Stimulated activated effector memory CD8-positive, alpha-beta T cell treated with anti-CD3 and anti-CD28 coated beads, Interleukin-12 subunit alpha, Interleukin-12 subunit beta, amount 100 ng/mL, for 72 hours (primary cell): ENCODE data around the gene PCIF1.

ENCODE experiments used
- ATAC-seq: fragments of 150-1000 bp; cut with Tn5 transposase; 2 replicates; pipeline ENCODE4 v1.10.0; 2021
- DNase-seq, 2 donors: peaks; one replicate each; pipeline ENCODE4 v3.0.0; 2021 to 2022; ENCODE audit warnings: low spot score in 2 of 2
- H3K27ac Mint-ChIP-seq: one replicate; pipeline ENCODE4 v1.8.0; 2022; ENCODE audit warnings: mild to moderate bottlenecking, mixed read lengths
- H3K36me3 Mint-ChIP-seq: one replicate; pipeline ENCODE4 v1.8.0; 2022; ENCODE audit warnings: mild to moderate bottlenecking, mixed read lengths
- H3K4me1 Mint-ChIP-seq: one replicate; pipeline ENCODE4 v1.8.0; 2022; ENCODE audit warnings: mixed read lengths
- H3K4me3 Mint-ChIP-seq: one replicate; pipeline ENCODE4 v1.8.0; 2022; ENCODE audit warnings: mild to moderate bottlenecking, mixed read lengths
- H3K9me3 Mint-ChIP-seq: one replicate; pipeline ENCODE4 v1.8.0; 2022; ENCODE audit warnings: mixed read lengths

The PCIF1 gene

DNA sequence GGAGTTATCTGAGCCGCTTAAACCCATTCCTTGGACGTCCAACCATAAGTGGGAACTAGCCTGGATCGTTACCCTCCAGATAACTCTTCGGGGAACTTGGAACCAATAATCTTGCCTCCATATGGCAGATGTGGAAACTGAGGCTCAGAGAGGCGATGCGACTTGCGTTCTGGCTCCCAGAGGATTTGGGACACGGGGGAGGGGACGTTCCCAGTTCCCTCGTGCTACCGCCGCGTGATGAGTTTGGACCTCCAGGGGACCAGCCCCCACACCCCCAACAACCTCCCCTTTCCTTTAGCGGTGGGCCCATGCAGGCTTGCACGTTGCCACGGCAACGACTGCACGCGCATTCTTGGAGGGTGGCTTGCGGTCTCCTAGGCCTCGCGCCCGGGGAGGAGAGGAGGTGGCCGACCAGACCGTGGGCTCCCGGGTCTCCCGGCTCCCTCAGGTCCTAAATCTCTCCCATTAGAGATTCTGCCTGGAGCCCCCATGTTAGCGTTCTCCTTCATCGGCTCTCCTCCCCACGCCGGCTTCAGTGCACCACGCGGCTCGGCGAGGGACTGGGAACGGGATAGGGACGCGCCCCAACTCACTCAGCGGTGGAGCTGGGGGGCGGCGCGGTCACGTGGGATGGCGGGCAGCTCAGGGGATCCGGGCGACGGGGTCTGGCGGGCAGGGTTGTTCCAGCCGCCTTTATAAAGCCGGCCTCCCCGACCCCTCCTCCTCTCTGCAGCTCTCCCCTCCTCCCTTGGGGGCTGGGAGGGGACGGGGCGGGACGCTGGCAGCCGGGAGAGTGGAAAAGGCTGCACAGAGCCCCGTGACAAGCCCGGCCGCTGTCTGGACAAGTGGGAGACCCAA is 22.8 kb upstream of the PCIF1 start, which contains the start of gene PLTP:
Gene PLTP, minus strand, starts transcription at position 670 of the 858 bp plus-strand sequence. CDS start 703 bp downstream, outside the sequence.
- peak within 1 kb of the TSS; percentile 62 for H3K4me3 Mint-ChIP-seq
- no peak for DNase-seq
- peaks cover 17% of the 10 kb centered on the region for H3K4me1 Mint-ChIP-seq
- ATAC-seq, result no peak
- peak within 1 kb of the TSS; percentile 80 for H3K27ac Mint-ChIP-seq
- H3K9me3 Mint-ChIP-seq, result peaks cover 3% of the 10 kb centered on the region
- no peaks in the 10 kb centered on the region for H3K36me3 Mint-ChIP-seq

DNA sequence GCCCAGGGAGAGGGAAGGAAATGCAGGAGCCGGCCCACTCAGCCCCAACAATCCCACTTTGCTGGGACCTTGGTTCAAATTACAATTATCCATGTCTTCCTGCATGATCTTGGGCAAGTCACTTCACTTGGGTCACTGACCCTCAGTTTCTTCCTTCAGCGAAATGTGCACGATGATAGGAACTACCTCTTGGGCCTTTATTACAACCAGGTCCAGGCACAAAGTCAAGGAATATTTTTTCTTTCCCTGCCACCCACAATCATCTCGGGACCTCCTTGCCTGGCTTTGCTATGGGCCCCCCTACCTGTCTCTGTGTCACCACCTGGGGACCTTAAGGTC is 22.2 kb upstream of the PCIF1 start:
- no peak for DNase-seq
- no peak for ATAC-seq
- Mint-ChIP-seq H3K4me3 (peak overlapping the region; percentile 62), H3K36me3 (no peaks in the 10 kb centered on the region), H3K9me3 (peaks cover 3% of the 10 kb centered on the region), H3K4me1 (peaks cover 17% of the 10 kb centered on the region), H3K27ac (no peak overlapping the region)

DNA sequence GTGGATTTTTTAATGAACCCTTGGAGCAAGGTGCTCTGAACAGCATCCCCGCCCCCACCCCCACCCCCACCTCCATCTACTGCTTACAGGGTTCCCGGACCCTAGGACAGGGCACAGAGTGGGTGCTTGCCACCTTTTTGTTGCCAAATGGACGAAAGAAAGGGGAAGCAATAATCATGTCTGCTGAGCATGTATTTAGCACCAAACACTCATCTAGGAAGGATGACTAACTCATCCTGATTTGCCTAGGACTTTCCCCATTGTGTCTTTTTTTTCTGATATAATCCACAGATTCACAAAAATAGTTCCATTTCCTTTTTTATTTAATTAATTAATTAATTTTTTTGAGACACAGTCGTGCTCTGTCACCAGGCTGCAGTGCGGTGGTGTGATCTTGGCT is 21.4 kb upstream of the PCIF1 start:
- peaks cover 17% of the 10 kb centered on the region for H3K4me1 Mint-ChIP-seq

DNA sequence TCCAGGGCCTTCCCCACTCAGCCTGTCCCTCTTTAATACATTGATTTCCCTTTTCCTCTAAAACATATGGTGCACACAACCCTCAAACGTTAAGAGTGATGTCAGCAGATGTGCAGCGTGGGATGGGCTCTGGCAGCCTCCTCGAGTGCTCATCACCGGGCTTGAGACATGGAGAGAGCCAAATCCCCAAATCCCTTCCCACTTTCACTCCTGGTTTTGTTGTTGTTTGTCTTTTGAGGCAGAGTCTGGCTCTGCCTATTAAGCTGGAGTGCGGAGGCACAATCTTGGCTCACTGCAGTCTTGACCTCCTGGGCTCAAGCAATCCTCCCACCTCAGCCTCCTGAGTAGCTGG is 16.7 kb upstream of the PCIF1 start:
- H3K9me3 Mint-ChIP-seq, result no peaks in the 10 kb centered on the region
- H3K4me3 Mint-ChIP-seq, result no peak overlapping the region
- H3K36me3 Mint-ChIP-seq, result no peaks in the 10 kb centered on the region
- DNase-seq (no peak), ATAC-seq (no peak)
- H3K27ac Mint-ChIP-seq, result no peak overlapping the region
- peaks cover 6% of the 10 kb centered on the region for H3K4me1 Mint-ChIP-seq

More for the DNA sequence above, 21.4 kb upstream of the PCIF1 start:
- H3K36me3 Mint-ChIP-seq, result no peaks in the 10 kb centered on the region
- H3K4me3 Mint-ChIP-seq, result peak overlapping the region; percentile 22
- no peak for DNase-seq
- peaks cover 3% of the 10 kb centered on the region for H3K9me3 Mint-ChIP-seq
- H3K27ac Mint-ChIP-seq, result no peak overlapping the region
- ATAC-seq, result no peak

DNA sequence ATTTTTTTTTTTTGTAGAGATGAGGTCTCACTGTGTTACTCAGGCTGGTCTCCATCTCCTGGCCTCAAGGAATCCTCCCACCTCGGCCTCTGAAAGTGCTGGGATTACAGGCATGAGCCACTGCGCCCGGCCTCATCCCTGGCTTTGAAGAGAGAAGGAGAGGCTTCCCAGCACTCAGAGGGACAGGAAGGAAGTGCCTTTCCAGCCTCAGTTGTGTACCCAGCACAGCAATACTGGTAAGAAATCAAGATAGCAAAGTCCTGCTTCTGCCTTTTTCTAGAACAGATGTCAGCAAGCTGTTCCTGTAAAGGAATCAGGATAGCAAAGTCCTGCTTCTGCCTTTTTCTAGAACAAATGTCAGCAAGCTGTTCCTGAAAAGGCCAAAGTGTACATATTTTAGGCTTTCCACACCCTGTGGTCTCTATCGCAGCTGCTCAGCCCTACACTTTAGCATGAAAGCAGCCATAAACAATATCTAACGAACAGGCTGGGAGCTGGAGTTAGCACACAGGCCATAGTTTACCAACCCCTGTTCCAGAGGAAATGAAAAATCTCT is 16.2 kb upstream of the PCIF1 start:
- no peak for DNase-seq
- Mint-ChIP-seq H3K4me3 (no peak overlapping the region), H3K27ac (no peak overlapping the region), H3K4me1 (peaks cover 6% of the 10 kb centered on the region), H3K9me3 (no peaks in the 10 kb centered on the region), H3K36me3 (no peaks in the 10 kb centered on the region)
- no peak for ATAC-seq

DNA sequence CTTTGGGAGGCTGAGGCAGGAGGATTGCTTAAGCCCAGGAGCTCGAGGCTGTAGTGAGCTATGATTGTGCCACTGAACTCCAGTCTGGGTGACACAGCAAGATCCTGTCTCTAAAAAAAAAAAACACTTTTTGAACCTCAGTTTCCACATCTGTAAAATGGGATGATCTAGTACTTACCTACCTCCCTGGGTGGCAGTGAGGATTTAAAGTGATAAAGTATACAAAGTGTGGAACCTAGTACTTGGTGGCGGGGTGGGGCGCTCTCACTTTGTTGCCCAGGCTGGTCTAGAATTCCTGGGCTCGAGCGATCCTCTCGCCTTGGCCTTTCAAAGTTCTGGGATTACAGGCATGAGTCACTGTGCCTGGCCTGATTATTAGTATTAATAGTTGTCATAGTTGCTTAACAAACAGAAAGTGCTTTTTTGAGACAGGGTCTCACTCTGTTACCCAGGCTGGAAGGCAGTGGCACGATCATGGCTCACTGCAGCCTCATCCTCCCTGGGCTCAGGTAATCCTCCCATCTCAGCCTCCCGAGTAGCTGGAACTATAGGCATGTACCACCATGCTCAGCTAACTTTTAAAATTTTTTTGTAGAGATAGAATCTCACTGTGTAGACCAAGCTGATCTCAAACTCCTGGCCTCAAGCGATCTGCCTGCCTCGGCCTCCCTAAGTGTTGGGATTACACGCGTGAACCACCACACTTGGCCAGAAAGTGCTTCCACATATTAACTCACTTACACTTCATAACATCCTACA is 15.5 kb upstream of the PCIF1 start:
- Mint-ChIP-seq H3K4me1 (peaks cover 6% of the 10 kb centered on the region), H3K36me3 (no peaks in the 10 kb centered on the region), H3K4me3 (no peak overlapping the region), H3K27ac (no peak overlapping the region), H3K9me3 (no peaks in the 10 kb centered on the region)
- DNase-seq, result no peak
- ATAC-seq, result no peak

DNA sequence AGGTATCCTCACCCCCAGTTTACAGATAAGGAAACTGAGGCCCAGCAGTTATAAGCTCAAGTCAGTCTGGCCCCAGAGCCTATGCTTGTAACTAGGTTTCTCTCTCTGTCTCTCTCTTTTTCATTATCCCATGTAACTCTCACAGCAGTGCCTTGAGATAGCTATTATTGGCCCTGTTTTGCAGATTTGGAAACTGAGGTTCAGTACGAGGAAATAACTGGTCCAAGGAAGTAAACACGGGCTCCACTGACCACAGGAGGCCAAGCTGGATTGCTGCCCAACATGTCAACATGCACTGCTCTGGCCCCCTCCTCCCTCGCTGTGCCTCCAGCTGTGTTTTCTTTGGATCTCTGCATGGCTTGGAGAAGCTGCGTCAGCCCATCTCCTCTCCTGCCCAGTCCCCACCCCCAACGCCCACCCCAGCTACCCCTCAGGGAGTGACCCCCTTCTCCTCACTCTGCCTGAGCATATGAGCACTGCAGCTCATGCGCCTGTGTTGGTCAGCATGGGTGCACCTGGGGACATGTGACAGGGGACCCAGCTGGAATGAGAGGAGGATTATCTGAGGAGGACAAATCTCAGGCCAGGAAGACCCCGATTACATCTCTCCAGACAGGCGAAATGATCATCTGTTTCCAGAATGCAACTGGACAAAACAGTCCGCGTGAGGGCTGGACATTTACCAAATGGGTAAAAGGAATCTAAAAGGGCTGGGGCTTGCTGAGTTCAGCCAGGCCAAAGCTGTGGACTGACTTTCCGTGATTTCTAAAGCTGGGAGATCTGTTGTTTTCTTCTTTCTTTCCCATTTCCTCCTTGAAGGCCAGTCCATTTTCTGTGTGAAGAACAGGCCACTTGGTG is 14.7 kb upstream of the PCIF1 start:
- Mint-ChIP-seq H3K36me3 (no peaks in the 10 kb centered on the region), H3K9me3 (no peaks in the 10 kb centered on the region), H3K27ac (no peak overlapping the region), H3K4me1 (peaks cover 6% of the 10 kb centered on the region), H3K4me3 (no peak overlapping the region)
- DNase-seq, result no peak
- no peak for ATAC-seq

DNA sequence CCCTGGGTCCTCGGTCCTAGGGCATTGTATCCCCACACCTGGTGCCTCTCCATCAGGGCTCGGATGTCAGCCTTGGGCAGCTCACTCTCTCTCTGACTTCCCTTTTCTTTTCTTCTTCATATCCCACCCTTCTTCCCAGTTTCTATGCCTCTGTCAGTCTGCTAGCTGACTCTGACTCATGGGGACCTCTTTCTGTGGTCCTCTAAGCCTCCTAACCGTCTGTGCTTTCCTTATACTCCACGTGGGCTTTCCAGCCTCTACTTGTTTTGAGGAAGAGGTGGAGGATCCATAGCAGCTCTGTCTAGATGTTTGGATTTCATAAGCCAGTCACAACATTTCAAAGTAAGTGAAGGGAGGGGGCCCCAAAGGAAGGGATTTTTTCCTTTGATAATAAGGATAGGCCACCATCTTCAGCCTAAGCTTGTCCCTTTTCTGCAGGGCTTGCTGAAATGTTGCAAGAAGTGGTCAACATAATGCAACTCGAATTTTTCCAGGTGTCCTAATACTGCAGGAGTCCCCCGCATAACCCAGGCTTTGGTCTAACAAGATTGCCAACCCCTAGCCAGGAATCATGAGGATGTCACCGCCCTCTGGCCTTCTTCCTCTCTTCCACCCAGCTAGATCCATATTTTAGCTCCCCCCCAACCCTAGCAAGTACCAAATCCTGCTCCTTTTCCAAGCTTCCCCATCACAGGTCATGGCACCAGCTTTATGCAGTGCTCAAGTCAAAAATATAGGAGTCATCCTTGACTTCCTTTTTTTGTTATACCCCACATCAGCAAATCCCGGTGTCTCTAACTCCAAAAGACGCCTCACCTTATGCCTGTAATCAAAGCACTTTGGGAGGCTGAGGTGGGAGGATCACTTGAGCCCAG is 13.8 kb upstream of the PCIF1 start:
- no peaks in the 10 kb centered on the region for H3K36me3 Mint-ChIP-seq
- H3K9me3 Mint-ChIP-seq, result no peaks in the 10 kb centered on the region
- no peak overlapping the region for H3K27ac Mint-ChIP-seq
- DNase-seq (no peak), ATAC-seq (no peak)
- H3K4me3 Mint-ChIP-seq, result no peak overlapping the region
- peaks cover 6% of the 10 kb centered on the region for H3K4me1 Mint-ChIP-seq

DNA sequence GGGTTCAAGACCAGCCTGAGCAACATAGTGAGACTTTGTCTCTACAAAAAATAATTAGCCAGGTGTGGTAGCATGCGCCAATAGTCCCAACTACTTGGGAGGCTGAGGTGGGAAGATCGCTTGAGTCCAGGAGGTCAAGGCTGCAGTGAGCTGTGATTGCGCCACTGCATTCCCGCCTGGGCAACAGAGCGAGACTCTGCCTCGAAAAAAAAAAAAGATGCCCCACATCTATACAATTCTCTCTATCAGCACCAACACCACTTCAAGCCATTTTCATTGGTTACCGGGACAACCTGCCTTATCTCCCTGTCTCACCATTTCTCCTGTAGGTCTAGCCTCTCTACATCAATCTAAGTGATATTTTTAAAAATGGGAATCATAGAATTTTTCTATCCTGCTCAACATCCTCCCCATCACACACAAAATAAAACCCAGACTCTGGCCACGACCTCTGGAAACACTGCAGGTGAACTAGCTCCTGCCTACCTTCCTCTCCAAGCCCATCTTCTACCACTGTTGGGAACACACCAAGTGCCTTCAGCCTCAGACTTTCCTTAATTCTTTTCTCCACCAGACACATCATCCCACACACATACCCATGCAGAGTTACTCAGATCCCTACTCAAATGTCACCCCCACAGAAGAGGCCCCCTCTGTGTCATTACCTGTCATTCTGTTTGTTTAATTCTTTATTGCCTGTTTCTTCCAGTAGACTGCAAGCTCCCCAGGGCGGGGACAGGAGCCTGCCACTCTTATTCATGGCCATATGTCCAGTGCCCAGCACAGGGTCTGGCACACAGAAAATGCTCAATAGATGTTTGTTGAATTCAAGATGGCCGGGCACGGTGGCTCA is 12.9 kb upstream of the PCIF1 start:
- DNase-seq (no peak), ATAC-seq (peak; percentile 60)
- Mint-ChIP-seq H3K9me3 (no peaks in the 10 kb centered on the region), H3K27ac (no peak overlapping the region), H3K36me3 (no peaks in the 10 kb centered on the region), H3K4me1 (peaks cover 6% of the 10 kb centered on the region), H3K4me3 (no peak overlapping the region)

DNA sequence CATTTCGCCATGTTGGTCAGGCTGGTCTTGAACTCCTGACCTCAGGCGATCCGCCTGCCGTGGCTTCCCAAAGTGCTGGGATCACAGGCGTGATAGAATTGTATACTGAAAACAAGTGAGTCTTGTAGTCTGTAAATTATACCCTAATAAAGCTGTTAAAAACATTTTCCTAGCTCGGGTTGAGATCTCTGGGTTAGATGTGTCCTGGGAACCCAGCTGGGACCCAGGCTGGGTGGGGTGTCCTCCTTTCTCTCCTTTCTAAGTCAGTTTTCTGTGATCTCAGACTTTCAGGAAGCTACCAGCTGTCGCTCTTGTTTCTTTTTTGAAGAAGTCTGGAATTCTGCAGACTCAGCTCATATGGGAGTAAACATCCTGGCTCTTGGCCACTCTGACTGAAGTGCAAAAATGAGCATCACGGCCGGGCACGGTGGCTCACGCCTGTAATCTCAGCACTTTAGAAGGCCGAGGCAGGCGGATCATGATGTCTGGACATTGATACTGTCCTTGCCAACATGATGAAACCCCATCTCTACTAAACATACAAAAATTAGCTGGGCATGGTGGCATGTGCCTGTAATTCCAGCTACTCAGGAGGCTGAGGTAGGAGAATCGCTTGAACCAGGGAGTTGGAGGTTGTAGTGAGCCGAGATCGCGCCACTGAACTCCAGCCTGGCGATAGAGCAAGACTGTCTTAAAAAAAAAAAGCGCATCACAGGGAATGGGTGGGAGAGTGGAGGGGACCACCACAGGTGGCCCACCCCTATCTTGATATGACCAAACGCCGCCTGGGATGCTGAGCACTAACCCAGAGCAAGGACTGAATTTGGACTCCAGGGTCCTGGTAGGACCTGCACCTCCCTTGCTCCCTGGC is 9.9 kb upstream of the PCIF1 start:
- H3K36me3 Mint-ChIP-seq, result no peaks in the 10 kb centered on the region
- peak overlapping the region; percentile 26 for H3K27ac Mint-ChIP-seq
- peaks cover 6% of the 10 kb centered on the region for H3K4me1 Mint-ChIP-seq
- ATAC-seq (no peak), DNase-seq (no peak)
- no peak overlapping the region for H3K4me3 Mint-ChIP-seq
- H3K9me3 Mint-ChIP-seq, result no peaks in the 10 kb centered on the region

DNA sequence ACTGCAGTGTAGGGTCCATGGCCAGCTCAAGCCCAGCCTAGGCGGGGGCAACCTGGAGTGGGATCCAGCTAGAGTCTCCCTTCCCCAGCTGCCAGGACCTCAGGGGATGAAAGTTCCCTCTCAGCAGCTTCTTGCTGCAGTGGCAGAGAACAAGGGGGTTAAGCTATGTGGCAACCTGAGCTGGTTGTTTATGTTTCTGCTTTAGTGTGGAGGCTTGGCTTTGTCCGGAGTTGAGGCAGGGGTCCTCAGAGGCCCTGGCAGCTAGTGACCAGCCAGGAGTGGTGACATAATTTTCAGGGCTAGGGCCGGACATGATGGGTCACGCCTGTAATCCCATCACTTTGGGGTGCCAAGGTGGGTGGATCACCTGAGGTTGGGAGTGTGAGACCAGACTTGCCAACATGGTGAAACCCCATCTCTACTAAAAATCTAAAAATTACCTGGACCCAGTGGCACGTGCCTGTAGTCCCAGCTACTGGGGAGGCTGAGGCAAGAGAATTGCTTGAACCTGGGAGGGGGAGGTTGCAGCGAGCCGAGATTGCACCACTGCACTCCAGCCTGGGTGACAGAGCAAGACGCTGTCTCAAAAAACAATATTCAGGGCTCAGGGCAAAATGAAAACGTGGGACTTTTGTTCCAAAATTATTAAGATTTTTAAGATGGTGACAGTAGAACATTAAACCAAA is 8.5 kb upstream of the PCIF1 start:
- peak overlapping the region; percentile 26 for H3K27ac Mint-ChIP-seq

DNA sequence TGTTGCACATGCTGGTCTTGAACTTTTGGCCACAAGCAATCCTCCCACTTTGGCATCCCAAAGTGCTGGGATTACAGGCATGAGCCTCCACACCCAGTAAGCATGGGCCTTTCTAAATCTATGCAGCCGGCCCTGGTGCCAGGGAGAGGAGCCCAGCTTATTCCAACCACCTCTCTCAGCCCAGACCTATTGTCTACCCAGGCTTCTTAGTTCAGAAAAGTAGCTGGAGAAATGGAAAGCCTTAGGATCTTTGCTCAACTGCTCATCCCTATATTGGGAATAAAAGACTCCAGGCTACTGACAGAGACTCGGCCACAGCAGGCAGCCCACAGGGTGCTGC is 7.8 kb upstream of the PCIF1 start:
- Mint-ChIP-seq H3K36me3 (no peaks in the 10 kb centered on the region), H3K4me3 (no peak overlapping the region), H3K27ac (no peak overlapping the region), H3K9me3 (no peaks in the 10 kb centered on the region), H3K4me1 (peaks cover 3% of the 10 kb centered on the region)
- no peak for DNase-seq
- ATAC-seq, result no peak

More for the DNA sequence above, 8.5 kb upstream of the PCIF1 start:
- Mint-ChIP-seq H3K36me3 (no peaks in the 10 kb centered on the region), H3K4me3 (no peak overlapping the region), H3K4me1 (peaks cover 6% of the 10 kb centered on the region), H3K9me3 (no peaks in the 10 kb centered on the region)
- no peak for DNase-seq
- no peak for ATAC-seq
